Head of caudate nucleus (tissue), 42 donors: ENCODE measurements around the gene NLGN4Y.
"Not testable (repeated sequence)": the region's sequence is repeated elsewhere in the genome, so short reads cannot be mapped to it uniquely, and the experiment has no call there.

Experiments used
- DNase-seq, 42 donors: peaks; one replicate each; pipeline versions ENCODE4 v3.0.0 to v3.0.0-alpha.2; 2020 to 2021; ENCODE audit warnings: mixed read lengths in 7 of 42
- intact Hi-C: fragments of 100-400 bp; cut with DNase I; formaldehyde crosslinking; loops from one replicate; pipeline ENCODE4 v1.15.0; 2022

Gene NLGN4Y

GRCh38 chrY:14824583-14824982 lies 300.3 kb downstream of the NLGN4Y start:
- intact Hi-C loops, result no loop called here
- no peak for DNase-seq

- no peak for DNase-seq
- intact Hi-C loops, result no loop called here
Measured at GRCh38 chrY:14825728-14826127, 301.4 kb downstream of the NLGN4Y start.

- no peak for DNase-seq
- intact Hi-C loops, result no loop called here
Measured at GRCh38 chrY:14828531-14828930, 304.2 kb downstream of the NLGN4Y start.

- intact Hi-C loops, result no loop called here
- peak in 13 of 42 donors; percentile 4 to 65 (median 30) for DNase-seq
Measured at GRCh38 chrY:14829366-14829885, 305.1 kb downstream of the NLGN4Y start.

GRCh38 chrY:14834103-14835060 lies 310.1 kb downstream of the NLGN4Y start:
- intact Hi-C loops, result no loop called here
- peak in 1 of 42 donors; percentile 9 for DNase-seq

- no peak for DNase-seq
- intact Hi-C loops, result no loop called here
Measured at GRCh38 chrY:14837466-14837865, 313.1 kb downstream of the NLGN4Y start.

GRCh38 chrY:14850734-14851133 lies 326.4 kb downstream of the NLGN4Y start:
- intact Hi-C loops, result no loop called here
- DNase-seq, result no peak

GRCh38 chrY:14860448-14860847 lies 336.1 kb downstream of the NLGN4Y start:
- intact Hi-C loops, result no loop called here

GRCh38 chrY:14861033-14861432 lies 336.7 kb downstream of the NLGN4Y start:
- intact Hi-C loops, DNase-seq: not testable (repeated sequence)

More at GRCh38 chrY:14860448-14860847, 336.1 kb downstream of the NLGN4Y start:
- no peak for DNase-seq

GRCh38 chrY:14871971-14872370 lies 347.6 kb downstream of the NLGN4Y start:
- intact Hi-C loops, result no loop called here
- no peak for DNase-seq
